HEK293 (cell line): ENCODE measurements around the gene TLR5.

ENCODE experiments used
- CTCF ChIA-PET: fragments of 350-600 bp; formaldehyde crosslinking; extraction: SDS; loops from one replicate; lab custom pipeline; 2021; ENCODE audit warnings: antibody characterized with exemption; lab: Yijun Ruan, JAX
- POLR2A ChIA-PET: fragments of 300-600 bp; formaldehyde crosslinking; extraction: SDS; loops from one replicate; lab custom pipeline; 2020; ENCODE audit warnings: antibody characterized with exemption, inconsistent platforms; lab: Yijun Ruan, JAX
- H3K27ac ChIP-seq: fragments of 200-500 bp; sonication (Bioruptor generic); 2 replicates; pipeline ENCODE4 v1.5.1; 2014; ENCODE audit warnings: low read depth, low read length, control low read depth, inconsistent platforms; ENCODE audit errors: extremely low read depth
- H3K36me3 ChIP-seq, 2 experiments: fragments of 200-500 bp in 1 of 2; sonication (Bioruptor generic) in 1 of 2; 1 replicate in 1 of 2; 2 replicates in 1 of 2; pipeline ENCODE4 v1.5.1; 2014 to 2017; ENCODE audit warnings: inconsistent platforms in 2 of 2, low read length in 2 of 2; ENCODE audit not compliant: control insufficient read depth in 2 of 2, insufficient read depth in 1 of 2
- H3K4me1 ChIP-seq: fragments of 200-500 bp; sonication (Bioruptor generic); 2 replicates; pipeline ENCODE4 v1.5.1; 2014; ENCODE audit warnings: mild to moderate bottlenecking, low read length, inconsistent platforms; ENCODE audit not compliant: control insufficient read depth, insufficient read depth
- H3K4me3 ChIP-seq: 2 replicates; pipeline ENCODE4 v1.5.1; 2011; ENCODE audit warnings: low read depth, mild to moderate bottlenecking, control low read depth, low read length, moderate library complexity
- H3K9me3 ChIP-seq: fragments of 200-500 bp; sonication (Bioruptor generic); 2 replicates; pipeline ENCODE4 v1.5.1; 2014; ENCODE audit warnings: low read depth, low read length, inconsistent platforms; ENCODE audit not compliant: control insufficient read depth, insufficient read depth
- GLI4 ChIP-seq: fragments of 450-650 bp; formaldehyde crosslinking; IDR thresholded peaks from 2 replicates; pipeline ENCODE4 v1.5.1; 2016; ENCODE audit warnings: missing biosample characterization, missing genetic modification characterization
- KLF16 ChIP-seq: fragments of 450-650 bp; formaldehyde crosslinking; IDR thresholded peaks from 2 replicates; pipeline ENCODE4 v1.5.1; 2017; ENCODE audit warnings: missing biosample characterization, missing genetic modification characterization
- REPIN1 ChIP-seq: fragments of 450-650 bp; formaldehyde crosslinking; IDR thresholded peaks from 2 replicates; pipeline ENCODE4 v1.5.1; 2017; ENCODE audit warnings: missing biosample characterization, missing genetic modification characterization, low read depth
- SCRT1 ChIP-seq: fragments of 450-650 bp; formaldehyde crosslinking; IDR thresholded peaks from 2 replicates; pipeline ENCODE4 v1.5.1; 2016; ENCODE audit warnings: missing biosample characterization, missing genetic modification characterization, borderline replicate concordance
- SP3 ChIP-seq: fragments of 450-650 bp; formaldehyde crosslinking; IDR thresholded peaks from 2 replicates; pipeline ENCODE4 v1.5.1; 2016; ENCODE audit warnings: missing biosample characterization, missing genetic modification characterization
- WT1 ChIP-seq: fragments of 450-650 bp; formaldehyde crosslinking; IDR thresholded peaks from 2 replicates; pipeline ENCODE4 v1.5.1; 2016; ENCODE audit warnings: missing biosample characterization, missing genetic modification characterization
- ZBTB20 ChIP-seq: fragments of 450-650 bp; formaldehyde crosslinking; IDR thresholded peaks from 2 replicates; pipeline ENCODE4 v1.5.1; 2016; ENCODE audit warnings: missing biosample characterization, missing genetic modification characterization
- ZFP37 ChIP-seq: fragments of 450-650 bp; formaldehyde crosslinking; IDR thresholded peaks from 2 replicates; pipeline ENCODE4 v1.5.1; 2016; ENCODE audit warnings: missing biosample characterization, missing genetic modification characterization
- ZNF146 ChIP-seq: fragments of 450-650 bp; formaldehyde crosslinking; IDR thresholded peaks from 2 replicates; pipeline ENCODE4 v1.5.1; 2016; ENCODE audit warnings: missing biosample characterization, missing genetic modification characterization
- ZNF23 ChIP-seq: fragments of 450-650 bp; formaldehyde crosslinking; IDR thresholded peaks from 2 replicates; pipeline ENCODE4 v1.5.1; 2016; ENCODE audit warnings: missing biosample characterization, missing genetic modification characterization, borderline replicate concordance
- ZNF248 ChIP-seq: fragments of 450-650 bp; formaldehyde crosslinking; IDR thresholded peaks from 2 replicates; pipeline ENCODE4 v1.5.1; 2017; ENCODE audit warnings: missing biosample characterization, missing genetic modification characterization
- ZNF292 ChIP-seq: fragments of 450-650 bp; formaldehyde crosslinking; IDR thresholded peaks from 2 replicates; pipeline ENCODE4 v1.5.1; 2016; ENCODE audit warnings: low read depth, missing biosample characterization, missing genetic modification characterization, borderline replicate concordance
- ZNF433 ChIP-seq: fragments of 450-650 bp; formaldehyde crosslinking; IDR thresholded peaks from 2 replicates; pipeline ENCODE4 v1.5.1; 2016; ENCODE audit warnings: missing biosample characterization, missing genetic modification characterization, low read depth
- ZNF473 ChIP-seq: fragments of 450-650 bp; formaldehyde crosslinking; IDR thresholded peaks from 2 replicates; pipeline ENCODE4 v1.5.1; 2017; ENCODE audit warnings: missing biosample characterization, missing genetic modification characterization
- ZNF529 ChIP-seq: fragments of 450-650 bp; formaldehyde crosslinking; IDR thresholded peaks from 2 replicates; pipeline ENCODE4 v1.5.1; 2017; ENCODE audit warnings: missing genetic modification characterization, missing biosample characterization; ENCODE audit not compliant: insufficient replicate concordance
- ZNF530 ChIP-seq: fragments of 450-650 bp; formaldehyde crosslinking; IDR thresholded peaks from 2 replicates; pipeline ENCODE4 v1.5.1; 2016; ENCODE audit warnings: low read depth, missing biosample characterization, missing genetic modification characterization
- ZNF585B ChIP-seq: fragments of 450-650 bp; formaldehyde crosslinking; IDR thresholded peaks from 2 replicates; pipeline ENCODE4 v1.5.1; 2016; ENCODE audit warnings: missing biosample characterization, missing genetic modification characterization
- ZNF610 ChIP-seq: fragments of 450-650 bp; formaldehyde crosslinking; IDR thresholded peaks from 2 replicates; pipeline ENCODE4 v1.5.1; 2016; ENCODE audit warnings: missing biosample characterization, missing genetic modification characterization, borderline replicate concordance
- ZNF670 ChIP-seq: fragments of 450-650 bp; formaldehyde crosslinking; IDR thresholded peaks from 2 replicates; pipeline ENCODE4 v1.5.1; 2016; ENCODE audit warnings: missing biosample characterization, missing genetic modification characterization, low read depth
- ZNF830 ChIP-seq: fragments of 450-650 bp; IDR thresholded peaks from 2 replicates; pipeline ENCODE4 v1.5.0; 2018; ENCODE audit warnings: missing biosample characterization, missing genetic modification characterization, low read depth, mild to moderate bottlenecking, moderate library complexity
- ZNF837 ChIP-seq: fragments of 450-650 bp; formaldehyde crosslinking; IDR thresholded peaks from 2 replicates; pipeline ENCODE4 v1.5.1; 2016; ENCODE audit warnings: missing biosample characterization, missing genetic modification characterization
- TF ChIP-seq, protein P1 (sequence below): fragments of 450-650 bp; formaldehyde crosslinking; IDR thresholded peaks from 2 replicates; pipeline ENCODE4 v1.5.1; 2017; ENCODE audit warnings: missing biosample characterization, mild to moderate bottlenecking, missing genetic modification characterization, moderate library complexity
- TF ChIP-seq, protein P2 (sequence below): fragments of 450-650 bp; formaldehyde crosslinking; IDR thresholded peaks from 2 replicates; pipeline ENCODE4 v1.5.1; 2016; ENCODE audit warnings: missing biosample characterization, missing genetic modification characterization
- TF ChIP-seq, protein P3 (sequence below): fragments of 450-650 bp; formaldehyde crosslinking; IDR thresholded peaks from 2 replicates; pipeline ENCODE4 v1.5.1; 2017; ENCODE audit warnings: missing biosample characterization, missing genetic modification characterization
- TF ChIP-seq, protein P4 (sequence below): fragments of 450-650 bp; formaldehyde crosslinking; IDR thresholded peaks from 2 replicates; pipeline ENCODE4 v1.5.1; 2016; ENCODE audit warnings: missing biosample characterization, missing genetic modification characterization
- TF ChIP-seq, protein P5 (sequence below): fragments of 450-650 bp; formaldehyde crosslinking; IDR thresholded peaks from 2 replicates; pipeline ENCODE4 v1.5.1; 2016; ENCODE audit warnings: missing biosample characterization, missing genetic modification characterization
- TF ChIP-seq, protein P6 (sequence below): fragments of 450-650 bp; formaldehyde crosslinking; IDR thresholded peaks from 2 replicates; pipeline ENCODE4 v1.5.1; 2016; ENCODE audit warnings: missing biosample characterization, missing genetic modification characterization

The TLR5 gene

DNA sequence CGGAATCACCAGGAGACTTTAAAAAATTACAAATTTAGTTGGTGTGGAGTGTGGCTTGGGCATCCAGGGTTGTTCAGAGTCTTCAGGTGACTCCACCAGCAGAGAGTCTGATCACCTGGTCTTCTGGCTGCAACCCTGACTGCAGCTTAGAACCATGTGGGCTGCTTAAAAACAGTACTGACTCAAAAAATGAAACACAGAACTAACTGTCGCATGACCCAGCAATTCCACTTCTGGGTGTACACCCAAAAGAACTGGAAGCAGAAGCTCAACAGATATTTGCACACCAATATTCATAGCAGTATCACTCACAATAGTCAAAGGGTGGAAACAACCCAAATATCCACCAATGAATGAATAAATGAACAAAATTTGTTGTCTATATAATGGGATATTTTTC lies 17.3 kb downstream of the TLR5 start (continued):
- no peak for TF ChIP-seq ZNF830 (tag by site-specific recombination)
- TF ChIP-seq SP3 (tag by site-specific recombination): no peak
- TF ChIP-seq KLF16 (tag by site-specific recombination): no peak
- no peak for TF ChIP-seq ZNF23
- TF ChIP-seq, protein P1, sequence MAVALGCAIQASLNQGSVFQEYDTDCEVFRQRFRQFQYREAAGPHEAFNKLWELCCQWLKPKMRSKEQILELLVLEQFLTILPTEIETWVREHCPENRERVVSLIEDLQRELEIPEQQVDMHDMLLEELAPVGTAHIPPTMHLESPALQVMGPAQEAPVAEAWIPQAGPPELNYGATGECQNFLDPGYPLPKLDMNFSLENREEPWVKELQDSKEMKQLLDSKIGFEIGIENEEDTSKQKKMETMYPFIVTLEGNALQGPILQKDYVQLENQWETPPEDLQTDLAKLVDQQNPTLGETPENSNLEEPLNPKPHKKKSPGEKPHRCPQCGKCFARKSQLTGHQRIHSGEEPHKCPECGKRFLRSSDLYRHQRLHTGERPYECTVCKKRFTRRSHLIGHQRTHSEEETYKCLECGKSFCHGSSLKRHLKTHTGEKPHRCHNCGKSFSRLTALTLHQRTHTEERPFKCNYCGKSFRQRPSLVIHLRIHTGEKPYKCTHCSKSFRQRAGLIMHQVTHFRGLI (tag by site-specific recombination): no peak
- no peak for TF ChIP-seq SCRT1 (tag by site-specific recombination)
- no peak for TF ChIP-seq ZNF529 (tag by site-specific recombination)
- TF ChIP-seq ZNF473 (tag by site-specific recombination): no peak

DNA sequence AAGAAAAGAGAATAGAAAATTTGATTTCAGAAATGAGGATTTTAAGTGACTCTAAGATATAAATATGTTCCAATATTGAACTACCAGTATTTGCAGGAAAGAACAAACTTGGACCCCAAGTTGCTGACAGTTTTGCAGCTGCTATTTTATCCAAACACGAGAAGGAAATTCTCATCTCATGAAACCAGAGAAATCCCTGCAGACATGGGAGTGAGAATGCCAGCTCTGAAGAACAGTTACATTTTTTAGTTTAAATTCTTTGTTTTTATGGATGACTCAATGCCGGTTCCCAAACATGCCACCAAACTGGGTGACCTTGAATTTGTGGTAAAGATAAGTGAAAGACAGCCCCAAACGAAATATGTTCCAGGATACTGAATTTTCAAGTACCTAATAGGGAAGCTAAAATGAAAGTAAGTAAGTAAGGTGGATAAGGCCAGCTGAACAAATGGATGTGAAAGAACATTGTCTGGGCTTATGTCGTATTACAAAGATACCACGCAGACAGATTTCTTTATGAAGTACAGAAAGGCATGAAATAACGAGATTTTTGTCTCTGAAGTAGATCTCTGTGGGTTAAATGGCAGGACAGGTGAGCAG lies 19.9 kb downstream of the TLR5 start:
- Histone ChIP-seq H3K4me1 (no peaks in the 10 kb centered on the region), H3K36me3 (no peaks in the 10 kb centered on the region), H3K4me3 (no peak overlapping the region), H3K27ac (no peak overlapping the region), H3K9me3 (no peaks in the 10 kb centered on the region)
- POLR2A ChIA-PET: interaction anchor here (1.1 to 1.5 kb wide), 3 partner anchors 9 to 33 kb away, joined by 4 to 11 read pairs (median 4); no protein-coding TSS in a partner anchor
- TF ChIP-seq, protein P2, sequence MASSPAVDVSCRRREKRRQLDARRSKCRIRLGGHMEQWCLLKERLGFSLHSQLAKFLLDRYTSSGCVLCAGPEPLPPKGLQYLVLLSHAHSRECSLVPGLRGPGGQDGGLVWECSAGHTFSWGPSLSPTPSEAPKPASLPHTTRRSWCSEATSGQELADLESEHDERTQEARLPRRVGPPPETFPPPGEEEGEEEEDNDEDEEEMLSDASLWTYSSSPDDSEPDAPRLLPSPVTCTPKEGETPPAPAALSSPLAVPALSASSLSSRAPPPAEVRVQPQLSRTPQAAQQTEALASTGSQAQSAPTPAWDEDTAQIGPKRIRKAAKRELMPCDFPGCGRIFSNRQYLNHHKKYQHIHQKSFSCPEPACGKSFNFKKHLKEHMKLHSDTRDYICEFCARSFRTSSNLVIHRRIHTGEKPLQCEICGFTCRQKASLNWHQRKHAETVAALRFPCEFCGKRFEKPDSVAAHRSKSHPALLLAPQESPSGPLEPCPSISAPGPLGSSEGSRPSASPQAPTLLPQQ: no peak
- TF ChIP-seq ZNF585B (tag by site-specific recombination): no peak
- no peak for TF ChIP-seq ZNF248 (tag by site-specific recombination)
- TF ChIP-seq, protein P3, sequence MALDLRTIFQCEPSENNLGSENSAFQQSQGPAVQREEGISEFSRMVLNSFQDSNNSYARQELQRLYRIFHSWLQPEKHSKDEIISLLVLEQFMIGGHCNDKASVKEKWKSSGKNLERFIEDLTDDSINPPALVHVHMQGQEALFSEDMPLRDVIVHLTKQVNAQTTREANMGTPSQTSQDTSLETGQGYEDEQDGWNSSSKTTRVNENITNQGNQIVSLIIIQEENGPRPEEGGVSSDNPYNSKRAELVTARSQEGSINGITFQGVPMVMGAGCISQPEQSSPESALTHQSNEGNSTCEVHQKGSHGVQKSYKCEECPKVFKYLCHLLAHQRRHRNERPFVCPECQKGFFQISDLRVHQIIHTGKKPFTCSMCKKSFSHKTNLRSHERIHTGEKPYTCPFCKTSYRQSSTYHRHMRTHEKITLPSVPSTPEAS (tag by site-specific recombination): no peak
- no peak for TF ChIP-seq ZNF433 (tag by site-specific recombination)
- TF ChIP-seq, protein P4, sequence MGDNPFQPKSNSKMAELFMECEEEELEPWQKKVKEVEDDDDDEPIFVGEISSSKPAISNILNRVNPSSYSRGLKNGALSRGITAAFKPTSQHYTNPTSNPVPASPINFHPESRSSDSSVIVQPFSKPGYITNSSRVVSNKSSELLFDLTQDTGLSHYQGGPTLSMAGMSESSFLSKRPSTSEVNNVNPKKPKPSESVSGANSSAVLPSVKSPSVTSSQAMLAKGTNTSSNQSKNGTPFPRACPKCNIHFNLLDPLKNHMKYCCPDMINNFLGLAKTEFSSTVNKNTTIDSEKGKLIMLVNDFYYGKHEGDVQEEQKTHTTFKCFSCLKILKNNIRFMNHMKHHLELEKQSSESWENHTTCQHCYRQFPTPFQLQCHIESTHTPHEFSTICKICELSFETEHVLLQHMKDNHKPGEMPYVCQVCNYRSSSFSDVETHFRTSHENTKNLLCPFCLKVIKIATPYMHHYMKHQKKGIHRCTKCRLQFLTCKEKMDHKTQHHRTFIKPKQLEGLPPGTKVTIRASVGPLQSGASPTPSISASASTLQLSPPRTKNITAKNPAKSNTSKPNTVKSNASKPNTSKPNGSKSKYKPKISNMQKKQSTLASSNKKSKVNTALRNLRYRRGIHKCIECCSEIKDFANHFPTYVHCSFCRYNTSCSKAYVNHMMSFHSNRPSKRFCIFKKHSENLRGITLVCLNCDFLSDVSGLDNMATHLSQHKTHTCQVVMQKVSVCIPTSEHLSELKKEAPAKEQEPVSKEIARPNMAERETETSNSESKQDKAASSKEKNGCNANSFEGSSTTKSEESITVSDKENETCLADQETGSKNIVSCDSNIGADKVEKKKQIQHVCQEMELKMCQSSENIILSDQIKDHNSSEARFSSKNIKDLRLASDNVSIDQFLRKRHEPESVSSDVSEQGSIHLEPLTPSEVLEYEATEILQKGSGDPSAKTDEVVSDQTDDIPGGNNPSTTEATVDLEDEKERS (tag by site-specific recombination): no peak
- TF ChIP-seq REPIN1 (tag by site-specific recombination): no peak
- TF ChIP-seq ZNF530 (tag by site-specific recombination): no peak
- TF ChIP-seq ZFP37 (tag by site-specific recombination): no peak
- TF ChIP-seq, protein P5, sequence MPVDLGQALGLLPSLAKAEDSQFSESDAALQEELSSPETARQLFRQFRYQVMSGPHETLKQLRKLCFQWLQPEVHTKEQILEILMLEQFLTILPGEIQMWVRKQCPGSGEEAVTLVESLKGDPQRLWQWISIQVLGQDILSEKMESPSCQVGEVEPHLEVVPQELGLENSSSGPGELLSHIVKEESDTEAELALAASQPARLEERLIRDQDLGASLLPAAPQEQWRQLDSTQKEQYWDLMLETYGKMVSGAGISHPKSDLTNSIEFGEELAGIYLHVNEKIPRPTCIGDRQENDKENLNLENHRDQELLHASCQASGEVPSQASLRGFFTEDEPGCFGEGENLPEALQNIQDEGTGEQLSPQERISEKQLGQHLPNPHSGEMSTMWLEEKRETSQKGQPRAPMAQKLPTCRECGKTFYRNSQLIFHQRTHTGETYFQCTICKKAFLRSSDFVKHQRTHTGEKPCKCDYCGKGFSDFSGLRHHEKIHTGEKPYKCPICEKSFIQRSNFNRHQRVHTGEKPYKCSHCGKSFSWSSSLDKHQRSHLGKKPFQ (tag by site-specific recombination): no peak
- no peak for TF ChIP-seq ZNF146 (tag by site-specific recombination)
- TF ChIP-seq, protein P6, sequence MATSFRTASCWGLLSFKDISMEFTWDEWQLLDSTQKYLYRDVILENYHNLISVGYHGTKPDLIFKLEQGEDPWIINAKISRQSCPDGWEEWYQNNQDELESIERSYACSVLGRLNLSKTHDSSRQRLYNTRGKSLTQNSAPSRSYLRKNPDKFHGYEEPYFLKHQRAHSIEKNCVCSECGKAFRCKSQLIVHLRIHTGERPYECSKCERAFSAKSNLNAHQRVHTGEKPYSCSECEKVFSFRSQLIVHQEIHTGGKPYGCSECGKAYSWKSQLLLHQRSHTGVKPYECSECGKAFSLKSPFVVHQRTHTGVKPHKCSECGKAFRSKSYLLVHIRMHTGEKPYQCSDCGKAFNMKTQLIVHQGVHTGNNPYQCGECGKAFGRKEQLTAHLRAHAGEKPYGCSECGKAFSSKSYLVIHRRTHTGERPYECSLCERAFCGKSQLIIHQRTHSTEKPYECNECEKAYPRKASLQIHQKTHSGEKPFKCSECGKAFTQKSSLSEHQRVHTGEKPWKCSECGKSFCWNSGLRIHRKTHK (tag by site-specific recombination): no peak
- TF ChIP-seq GLI4: no peak
- no peak for TF ChIP-seq ZNF292 (tag by site-specific recombination)
- TF ChIP-seq ZNF610 (tag by site-specific recombination): no peak
- no peak for TF ChIP-seq ZNF670 (tag by site-specific recombination)
- TF ChIP-seq ZBTB20 (tag by site-specific recombination): no peak
- TF ChIP-seq WT1 (tag by site-specific recombination): no peak
- no peak for TF ChIP-seq ZNF837 (tag by site-specific recombination)
- CTCF ChIA-PET: interaction anchor here (0.6 to 11.0 kb wide), 48 partner anchors 10 to 1546 kb away, joined by 3 to 239 read pairs (median 6); partner anchors contain the start of genes CAPN8, FAM177B, SUSD4 and TLR5
